ENCODE results near the gene MLH3.
A peak's percentile ranks its signal among the peaks of the same experiment; 100 is the strongest.

MLH3 gene

DNA sequence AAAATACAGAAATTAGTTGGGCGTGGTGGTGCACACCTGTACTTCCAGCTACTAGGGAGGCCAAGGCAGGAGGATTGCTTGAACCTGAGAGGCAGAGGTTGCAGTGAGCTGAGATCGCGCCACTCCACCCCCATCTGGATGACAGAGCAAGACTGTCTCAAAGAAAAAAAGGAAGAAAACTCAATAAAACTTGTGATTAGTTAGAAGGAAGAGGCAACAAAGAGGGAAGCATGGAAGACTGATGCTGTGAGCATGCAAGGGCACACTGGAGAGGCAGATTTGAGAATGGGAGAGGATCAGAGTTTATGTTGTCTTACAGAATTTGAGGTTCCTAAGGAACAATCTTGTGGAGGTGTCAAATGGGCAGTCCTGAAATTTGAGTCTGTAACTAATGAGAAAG lies 15.4 kb upstream of the MLH3 start:
- H3K4me1 ChIP-seq (ENCODE audit: insufficient read depth, low read length), result peaks cover 33% of the 10 kb centered on the region
- H3K9ac ChIP-seq (ENCODE audit: low read length), result no peak overlapping the region
- no peaks in the 10 kb centered on the region for H3K36me3 ChIP-seq (ENCODE audit: insufficient read depth, low read length)
- no peak overlapping the region for H3K4me3 ChIP-seq (ENCODE audit: low read depth in 1 of 2, low read length in 2 of 2)
- no peaks in the 10 kb centered on the region for H3K9me3 ChIP-seq (ENCODE audit: low read length)
- H3K27ac ChIP-seq (ENCODE audit: low read depth, low read length), result no peak overlapping the region
- no peaks in the 10 kb centered on the region for H3K27me3 ChIP-seq (ENCODE audit: control insufficient read depth in 1 of 2, insufficient read depth in 2 of 2, low read length in 2 of 2)

- peak overlapping the region; percentile 78 to 88 for H3K4me3 ChIP-seq (ENCODE audit: low read depth in 1 of 2, low read length in 2 of 2)
- H3K27me3 ChIP-seq (ENCODE audit: control insufficient read depth in 1 of 2, insufficient read depth in 2 of 2, low read length in 2 of 2), result no peaks in the 10 kb centered on the region
- peaks cover 17% of the 10 kb centered on the region for H3K4me1 ChIP-seq (ENCODE audit: insufficient read depth, low read length)
- no peaks in the 10 kb centered on the region for H3K36me3 ChIP-seq (ENCODE audit: insufficient read depth, low read length)
- no peaks in the 10 kb centered on the region for H3K9me3 ChIP-seq (ENCODE audit: low read length)
- peak overlapping the region; percentile 87 for H3K27ac ChIP-seq (ENCODE audit: low read depth, low read length)
- H3K9ac ChIP-seq (ENCODE audit: low read length), result no peak overlapping the region
These were observed 12.9 kb upstream of the MLH3 start for GRCh38 chr14:75064205-75064567.

DNA sequence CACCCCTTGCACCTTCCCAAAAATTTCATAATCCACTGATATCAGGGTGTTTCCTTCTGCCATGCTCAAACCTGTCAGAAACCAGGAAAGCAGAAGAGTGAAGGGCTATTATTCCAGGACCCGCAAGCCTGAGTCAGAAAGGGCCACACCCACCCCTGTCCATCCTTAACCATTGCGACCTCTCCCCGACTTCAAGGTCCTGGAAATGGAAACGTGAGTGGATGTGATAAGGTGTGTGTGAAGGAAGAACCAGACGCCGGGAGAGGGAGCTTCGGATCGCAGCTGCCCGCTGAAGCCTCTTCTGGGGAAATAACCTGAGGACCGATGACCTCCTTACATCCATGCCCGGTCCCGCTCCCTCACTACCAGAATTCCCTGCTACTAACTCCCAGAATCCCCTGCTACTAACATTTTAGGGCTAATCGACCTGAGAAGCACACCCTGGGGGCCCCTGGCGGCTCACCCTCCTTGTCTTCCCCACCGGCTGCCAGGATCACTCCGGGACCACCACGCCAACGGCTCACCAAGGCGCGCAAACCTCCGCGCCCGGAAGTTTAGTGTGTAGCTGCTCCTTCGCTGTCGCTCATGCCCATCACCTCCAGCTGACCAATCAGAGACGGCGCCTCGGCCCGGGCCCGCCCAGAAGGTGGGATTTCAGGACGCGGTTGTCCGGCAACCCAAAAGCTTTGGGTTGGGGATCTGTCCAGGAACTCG lies 12.4 kb upstream of the MLH3 start, which contains the start of gene ACYP1:
TSS of gene ACYP1 (minus strand) at position 534 of the 714 bp plus-strand sequence. CDS start at position 63, 471 bp downstream.
- H3K9ac ChIP-seq (ENCODE audit: low read length), result peak within 1 kb of the TSS; percentile 44
- H3K36me3 ChIP-seq (ENCODE audit: insufficient read depth, low read length), result no peaks in the 10 kb centered on the region
- H3K4me1 ChIP-seq (ENCODE audit: insufficient read depth, low read length), result peaks cover 17% of the 10 kb centered on the region
- no peaks in the 10 kb centered on the region for H3K9me3 ChIP-seq (ENCODE audit: low read length)
- H3K27me3 ChIP-seq (ENCODE audit: control insufficient read depth in 1 of 2, insufficient read depth in 2 of 2, low read length in 2 of 2), result no peaks in the 10 kb centered on the region
- peak within 1 kb of the TSS; percentile 87 for H3K27ac ChIP-seq (ENCODE audit: low read depth, low read length)
- H3K4me3 ChIP-seq (ENCODE audit: low read depth in 1 of 2, low read length in 2 of 2), result peak within 1 kb of the TSS; percentile 78 to 88

- Histone ChIP-seq H3K9ac (ENCODE audit: low read length) (peak overlapping the region; percentile 44), H3K27me3 (ENCODE audit: control insufficient read depth in 1 of 2, insufficient read depth in 2 of 2, low read length in 2 of 2) (no peaks in the 10 kb centered on the region), H3K4me3 (ENCODE audit: low read depth in 1 of 2, low read length in 2 of 2) (peak overlapping the region in 1 of 2 donors; percentile 78), H3K36me3 (ENCODE audit: insufficient read depth, low read length) (no peaks in the 10 kb centered on the region), H3K4me1 (ENCODE audit: insufficient read depth, low read length) (peaks cover 17% of the 10 kb centered on the region), H3K27ac (ENCODE audit: low read depth, low read length) (peak overlapping the region; percentile 87), H3K9me3 (ENCODE audit: low read length) (no peaks in the 10 kb centered on the region)
These were observed 11.7 kb upstream of the MLH3 start for GRCh38 chr14:75063013-75063412.

GRCh38 chr14:75060420-75060819 lies 9.2 kb upstream of the MLH3 start:
- H3K36me3 ChIP-seq (ENCODE audit: insufficient read depth, low read length), result no peaks in the 10 kb centered on the region
- peaks cover 9% of the 10 kb centered on the region for H3K4me1 ChIP-seq (ENCODE audit: insufficient read depth, low read length)
- H3K27ac ChIP-seq (ENCODE audit: low read depth, low read length), result no peak overlapping the region
- H3K9ac ChIP-seq (ENCODE audit: low read length), result no peak overlapping the region
- H3K4me3 ChIP-seq (ENCODE audit: low read depth in 1 of 2, low read length in 2 of 2), result no peak overlapping the region
- no peaks in the 10 kb centered on the region for H3K9me3 ChIP-seq (ENCODE audit: low read length)
- no peaks in the 10 kb centered on the region for H3K27me3 ChIP-seq (ENCODE audit: control insufficient read depth in 1 of 2, insufficient read depth in 2 of 2, low read length in 2 of 2)

DNA sequence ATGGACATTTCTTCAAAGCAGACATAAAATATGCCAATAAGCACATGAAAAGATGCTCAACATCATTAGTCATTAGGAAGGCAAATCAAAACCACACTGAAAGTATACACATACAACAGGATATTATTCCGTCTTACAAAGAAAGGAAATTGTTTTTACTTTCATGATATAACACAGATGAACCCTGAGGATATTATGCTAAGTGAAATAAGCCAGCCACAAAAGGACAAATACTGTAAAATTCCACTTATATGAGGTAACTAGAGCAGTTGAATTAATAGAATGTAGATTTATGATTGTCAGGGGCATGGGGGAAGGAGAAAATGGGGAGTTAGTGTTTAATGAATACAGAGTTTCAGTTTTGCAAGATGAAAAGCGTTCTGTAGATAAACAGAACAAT lies 8.4 kb upstream of the MLH3 start:
- no peak overlapping the region for H3K9ac ChIP-seq (ENCODE audit: low read length)
- H3K4me1 ChIP-seq (ENCODE audit: insufficient read depth, low read length), result peaks cover 9% of the 10 kb centered on the region
- no peak overlapping the region for H3K4me3 ChIP-seq (ENCODE audit: low read depth in 1 of 2, low read length in 2 of 2)
- H3K9me3 ChIP-seq (ENCODE audit: low read length), result no peaks in the 10 kb centered on the region
- no peaks in the 10 kb centered on the region for H3K27me3 ChIP-seq (ENCODE audit: control insufficient read depth in 1 of 2, insufficient read depth in 2 of 2, low read length in 2 of 2)
- no peaks in the 10 kb centered on the region for H3K36me3 ChIP-seq (ENCODE audit: insufficient read depth, low read length)
- no peak overlapping the region for H3K27ac ChIP-seq (ENCODE audit: low read depth, low read length)

DNA sequence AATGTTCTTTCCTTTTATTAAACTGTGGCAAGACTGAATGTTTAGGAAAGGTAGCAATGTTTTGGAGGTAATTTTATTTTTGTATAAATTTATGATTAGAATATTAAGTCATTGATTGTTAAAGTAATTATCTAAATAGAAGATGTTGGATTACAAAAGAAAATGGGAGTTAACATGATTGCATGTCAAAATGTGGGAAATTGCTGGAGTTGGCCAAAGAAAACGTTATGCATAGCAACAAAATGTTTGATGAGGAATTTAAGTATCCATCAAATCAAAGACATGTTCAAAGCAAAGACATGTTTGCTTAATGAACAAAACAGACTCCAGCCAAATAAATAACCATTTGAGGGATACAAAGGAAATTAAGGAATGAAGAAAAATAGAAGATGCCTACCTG lies 3.2 kb upstream of the MLH3 start:
- H3K27me3 ChIP-seq (ENCODE audit: control insufficient read depth in 1 of 2, insufficient read depth in 2 of 2, low read length in 2 of 2), result no peaks in the 10 kb centered on the region
- no peak overlapping the region for H3K4me3 ChIP-seq (ENCODE audit: low read depth in 1 of 2, low read length in 2 of 2)
- no peaks in the 10 kb centered on the region for H3K9me3 ChIP-seq (ENCODE audit: low read length)
- no peak overlapping the region for H3K9ac ChIP-seq (ENCODE audit: low read length)
- H3K36me3 ChIP-seq (ENCODE audit: insufficient read depth, low read length), result no peaks in the 10 kb centered on the region
- H3K27ac ChIP-seq (ENCODE audit: low read depth, low read length), result no peak overlapping the region
- H3K4me1 ChIP-seq (ENCODE audit: insufficient read depth, low read length), result peaks cover 7% of the 10 kb centered on the region

DNA sequence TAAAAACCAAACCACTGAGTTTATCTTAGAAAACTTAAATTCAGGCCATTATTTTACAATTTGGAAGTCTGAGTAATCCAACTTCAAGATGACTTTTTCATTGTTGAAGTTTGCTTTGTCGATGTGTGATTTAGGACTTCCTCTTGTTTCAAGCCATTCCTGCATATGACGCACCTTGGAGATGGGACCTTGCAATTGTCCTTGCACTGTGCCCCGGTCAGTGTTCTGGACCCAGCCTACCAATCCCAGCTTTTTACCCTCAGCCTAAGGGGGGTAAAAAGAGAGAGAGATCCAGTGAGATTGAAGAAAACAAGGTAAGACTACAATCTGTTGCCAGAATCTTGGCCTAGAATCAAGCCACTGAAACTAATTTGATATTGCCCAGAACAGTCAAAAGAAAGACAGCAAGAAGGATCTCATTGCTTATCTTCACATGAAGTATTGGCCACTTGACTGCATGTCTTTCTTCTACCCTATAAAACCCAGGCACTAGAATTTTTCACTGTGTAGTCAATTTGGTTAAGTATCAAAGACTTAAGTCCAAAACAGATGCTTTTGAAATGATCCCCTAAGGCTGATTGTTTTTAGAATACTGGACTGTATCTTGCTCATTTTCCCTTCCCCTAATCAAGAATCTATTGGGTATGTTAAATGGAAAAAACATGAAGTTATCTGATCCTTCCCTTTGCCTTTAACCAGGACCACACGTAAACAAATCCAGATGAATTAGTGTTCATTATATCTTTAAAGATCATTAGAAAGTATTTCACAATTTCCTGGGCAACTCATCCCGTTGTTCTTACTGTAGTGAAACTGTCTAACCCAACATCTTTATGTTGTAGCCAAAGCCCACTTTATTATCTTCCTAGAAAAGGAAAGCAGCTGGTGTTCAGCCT lies 2.4 kb upstream of the MLH3 start:
- H3K27ac ChIP-seq (ENCODE audit: low read depth, low read length), result no peak overlapping the region
- H3K27me3 ChIP-seq (ENCODE audit: control insufficient read depth in 1 of 2, insufficient read depth in 2 of 2, low read length in 2 of 2), result no peaks in the 10 kb centered on the region
- H3K9ac ChIP-seq (ENCODE audit: low read length), result no peak overlapping the region

GRCh38 chr14:75051556-75051899 lies 261 bp upstream of the MLH3 start:
- Histone ChIP-seq H3K9me3 (ENCODE audit: low read length) (no peaks in the 10 kb centered on the region), H3K9ac (ENCODE audit: low read length) (peak overlapping the region; percentile 36)

More for the DNA sequence above, 2.4 kb upstream of the MLH3 start:
- no peaks in the 10 kb centered on the region for H3K36me3 ChIP-seq (ENCODE audit: insufficient read depth, low read length)
- no peak overlapping the region for H3K4me3 ChIP-seq (ENCODE audit: low read depth in 1 of 2, low read length in 2 of 2)
- H3K4me1 ChIP-seq (ENCODE audit: insufficient read depth, low read length), result peaks cover 7% of the 10 kb centered on the region
- H3K9me3 ChIP-seq (ENCODE audit: low read length), result no peaks in the 10 kb centered on the region

GRCh38 chr14:75049731-75050201 lies 1.5 kb downstream of the MLH3 start:
- Histone ChIP-seq H3K4me1 (ENCODE audit: insufficient read depth, low read length) (peaks cover 13% of the 10 kb centered on the region), H3K27ac (ENCODE audit: low read depth, low read length) (no peak overlapping the region), H3K27me3 (ENCODE audit: control insufficient read depth in 1 of 2, insufficient read depth in 2 of 2, low read length in 2 of 2) (no peaks in the 10 kb centered on the region), H3K4me3 (ENCODE audit: low read depth in 1 of 2, low read length in 2 of 2) (no peak overlapping the region), H3K9me3 (ENCODE audit: low read length) (no peaks in the 10 kb centered on the region), H3K36me3 (ENCODE audit: insufficient read depth, low read length) (no peaks in the 10 kb centered on the region), H3K9ac (ENCODE audit: low read length) (no peak overlapping the region)

More at GRCh38 chr14:75051556-75051899, 261 bp upstream of the MLH3 start:
- peak overlapping the region; percentile 74 for H3K27ac ChIP-seq (ENCODE audit: low read depth, low read length)
- peaks cover 7% of the 10 kb centered on the region for H3K4me1 ChIP-seq (ENCODE audit: insufficient read depth, low read length)
- H3K27me3 ChIP-seq (ENCODE audit: control insufficient read depth in 1 of 2, insufficient read depth in 2 of 2, low read length in 2 of 2), result no peaks in the 10 kb centered on the region
- peak overlapping the region; percentile 56 to 64 for H3K4me3 ChIP-seq (ENCODE audit: low read depth in 1 of 2, low read length in 2 of 2)
- H3K36me3 ChIP-seq (ENCODE audit: insufficient read depth, low read length), result no peaks in the 10 kb centered on the region

- Histone ChIP-seq H3K27ac (ENCODE audit: low read depth, low read length) (no peak overlapping the region), H3K4me3 (ENCODE audit: low read depth in 1 of 2, low read length in 2 of 2) (no peak overlapping the region)
These were observed 2.1 kb downstream of the MLH3 start for GRCh38 chr14:75049136-75049535.

More at GRCh38 chr14:75049136-75049535, 2.1 kb downstream of the MLH3 start:
- no peaks in the 10 kb centered on the region for H3K9me3 ChIP-seq (ENCODE audit: low read length)
- no peaks in the 10 kb centered on the region for H3K27me3 ChIP-seq (ENCODE audit: control insufficient read depth in 1 of 2, insufficient read depth in 2 of 2, low read length in 2 of 2)
- no peak overlapping the region for H3K9ac ChIP-seq (ENCODE audit: low read length)
- peaks cover 20% of the 10 kb centered on the region for H3K4me1 ChIP-seq (ENCODE audit: insufficient read depth, low read length)
- H3K36me3 ChIP-seq (ENCODE audit: insufficient read depth, low read length), result no peaks in the 10 kb centered on the region

Measured in muscle layer of colon (tissue), 2 donors.